ENCODE data around the gene DEAF1. TPM values are rescaled to one million over a fixed set of nuclear protein-coding genes. Genes with fewer than 3 reads are reported as not detected.
A peak's percentile ranks its signal among the peaks of the same experiment; 100 is the strongest.

DEAF1 gene
- total and polyA plus RNA-seq, 9 of the 15 experiments (the other 6 are each of a cell fraction or from before 2014, with no cell fraction given): 2.0 to 69.1 (median 26.8) TPM

GRCh38 chr11:727859-728748 is 33.1 kb upstream of the DEAF1 start (continued):
- TF ChIP-seq ZNF407 (IDR thresholded peaks at IDR 0.05; ENCODE audit: low read depth): no peak
- TF ChIP-seq PYGO2 (tag; IDR thresholded peaks at IDR 0.05): no peak
- TF ChIP-seq JUND (IDR thresholded peaks at IDR 0.05; ENCODE audit: borderline replicate concordance, low read depth, low read length): peak; percentile 81
- TF ChIP-seq JUND (tag; IDR thresholded peaks at IDR 0.05; ENCODE audit: borderline replicate concordance, low read depth, low read length): peak; percentile 74; the same call in 1 of the 3 replicates
- 0 out of 2 replicates have a peak, but pooled peaks have one; percentile 49 for TF ChIP-seq CEBPG (CRISPR knock-in tag; IDR thresholded peaks at IDR 0.05)
- no peak for TF ChIP-seq CEBPG (tag; conservative IDR thresholded peaks at IDR 0.05 in 1 of 2, IDR thresholded peaks at IDR 0.05 in 1 of 2)
- TF ChIP-seq HOXB6 (CRISPR knock-in tag; IDR thresholded peaks at IDR 0.05; ENCODE audit: borderline replicate concordance): no peak
- no peak for TF ChIP-seq POLR2B (IDR thresholded peaks at IDR 0.05; ENCODE audit: low read depth, partially characterized antibody)
- TF ChIP-seq SMARCB1 (IDR thresholded peaks at IDR 0.05; ENCODE audit: insufficient read length, low read depth): no peak
- TF ChIP-seq SIN3A (IDR thresholded peaks at IDR 0.05; ENCODE audit: borderline replicate concordance in 2 of 2, control insufficient read depth in 1 of 2, low read depth in 2 of 2, low read length in 2 of 2): peak; percentile 32 to 83; a peak in 2 of 4 replicates
- TF ChIP-seq CREM (IDR thresholded peaks at IDR 0.05; ENCODE audit: low read depth): peak; percentile 67
- no peak for TF ChIP-seq KLF10 (CRISPR knock-in tag; IDR thresholded peaks at IDR 0.05)
- TF ChIP-seq HNRNPK (IDR thresholded peaks at IDR 0.05; ENCODE audit: low read depth, low read length, poor library complexity, severe bottlenecking): no peak
- peak; percentile 94 for TF ChIP-seq ZEB2 (IDR thresholded peaks at IDR 0.05)
- TF ChIP-seq TFAP4 (CRISPR knock-in tag; IDR thresholded peaks at IDR 0.05; ENCODE audit: borderline replicate concordance): peak; percentile 96
- TF ChIP-seq FIP1L1 (IDR thresholded peaks at IDR 0.05; ENCODE audit: low read depth, low read length, poor library complexity, severe bottlenecking): peak; percentile 90
- TF ChIP-seq MTA1 (IDR thresholded peaks at IDR 0.05; ENCODE audit: borderline replicate concordance): 0 out of 2 replicates have a peak, but pooled peaks have one; percentile 25
- TF ChIP-seq ZFP30 (CRISPR knock-in tag; IDR thresholded peaks at IDR 0.05; ENCODE audit: borderline replicate concordance): no peak
